Fibroblast of lung (primary cell): ENCODE measurements around the gene ZSWIM6. TPM values are rescaled to one million over a fixed set of nuclear protein-coding genes. Genes with fewer than 3 reads are reported as not detected.

ENCODE experiments used
- DNase-seq, 2 donors: peaks; one replicate each; pipeline versions ENCODE4 v3.0.0 to v3.0.0-alpha.2; 2010; ENCODE audit warnings: low read depth in 2 of 2
- H2AFZ ChIP-seq: 2 replicates; pipeline ENCODE4 v1.5.1; 2012; ENCODE audit warnings: low read length, control low read depth, inconsistent platforms
- H3K27ac ChIP-seq: 2 replicates; pipeline ENCODE4 v1.5.1; 2011; ENCODE audit warnings: low read length, control low read depth; ENCODE audit not compliant: insufficient read depth
- H3K27me3 ChIP-seq: 2 replicates; pipeline ENCODE4 v1.5.1; 2011; ENCODE audit warnings: mild to moderate bottlenecking, low read length; ENCODE audit not compliant: control insufficient read depth, insufficient read depth
- H3K36me3 ChIP-seq: 2 replicates; pipeline ENCODE4 v1.5.1; 2011; ENCODE audit warnings: low read length; ENCODE audit not compliant: control insufficient read depth, insufficient read depth
- H3K4me1 ChIP-seq: 2 replicates; pipeline ENCODE4 v1.5.1; 2011; ENCODE audit warnings: low read length; ENCODE audit not compliant: control insufficient read depth, insufficient read depth; ENCODE audit errors: extremely low read depth
- H3K4me2 ChIP-seq: 2 replicates; pipeline ENCODE4 v1.5.1; 2011; ENCODE audit warnings: low read length, control low read depth; ENCODE audit not compliant: insufficient read depth; ENCODE audit errors: extremely low read depth
- H3K4me3 ChIP-seq, 4 experiments: fragments of 200-600 bp in 1 of 4; sonication (generic) in 1 of 4; replicated peaks in 1 of 4; 2 replicates each; pipeline ENCODE4 v1.5.1; 2011 to 2016; ENCODE audit warnings: low read length in 4 of 4, low read depth in 3 of 4, mild to moderate bottlenecking in 3 of 4, control low read depth in 2 of 4, inconsistent platforms in 1 of 4, mixed read lengths in 1 of 4; ENCODE audit not compliant: insufficient read depth in 1 of 4; ENCODE audit errors: control extremely low read depth in 1 of 4
- H3K79me2 ChIP-seq: 2 replicates; pipeline ENCODE4 v1.5.1; 2012; ENCODE audit warnings: mild to moderate bottlenecking, low read length, inconsistent platforms; ENCODE audit not compliant: control insufficient read depth, insufficient read depth
- H3K9ac ChIP-seq: 2 replicates; pipeline ENCODE4 v1.5.1; 2011; ENCODE audit warnings: mild to moderate bottlenecking, low read length, control low read depth; ENCODE audit not compliant: insufficient read depth
- H3K9me3 ChIP-seq: 2 replicates; pipeline ENCODE4 v1.5.1; 2012; ENCODE audit warnings: low read depth, low read length; ENCODE audit not compliant: control insufficient read depth, insufficient read depth
- H4K20me1 ChIP-seq: 2 replicates; pipeline ENCODE4 v1.5.1; 2011; ENCODE audit warnings: low read length; ENCODE audit not compliant: control insufficient read depth, insufficient read depth; ENCODE audit errors: extremely low read depth
- CTCF ChIP-seq, 2 donors: IDR thresholded peaks in 1 of 2; conservative IDR thresholded peaks in 1 of 2; 1 replicate in 1 of 2; 2 replicates in 1 of 2; pipeline ENCODE4 v1.5.1; 2011 to 2012; ENCODE audit warnings: low read length in 2 of 2, control low read depth in 1 of 2, inconsistent platforms in 1 of 2, low read depth in 1 of 2, mild to moderate bottlenecking in 1 of 2
- EZH2 ChIP-seq: IDR thresholded peaks from 2 replicates; pipeline ENCODE4 v1.5.1; 2012; ENCODE audit warnings: low read length, control low read depth, mild to moderate bottlenecking; ENCODE audit errors: missing control alignments
- polyA plus RNA-seq, 2 donors: library from polyadenylated mRNA; depleted of rRNA in 1 of 2; stranded (reverse) in 1 of 2; unstranded in 1 of 2; fragments of >200 nt; gene quantifications; 2 replicates each; pipeline ENCODE4 v1.2.1, GENCODE V29; 2011 to 2012; ENCODE audit warnings: missing spikeins in 1 of 2
- total RNA-seq: library from RNA; depleted of rRNA; stranded (reverse); fragments of >200 nt; gene quantifications from 2 replicates; pipeline ENCODE4 v1.2.1, GENCODE V29; 2014

ZSWIM6 gene
- total and polyA plus RNA-seq, 2 donors (not counting 1 experiment from before 2014, with no cell fraction given): 23.5 to 26.6 TPM

- Histone ChIP-seq H3K4me1 (no peaks in the 10 kb centered on the region), H3K27me3 (no peaks in the 10 kb centered on the region), H3K9ac (no peak overlapping the region), H3K4me3 (no peak overlapping the region), H3K9me3 (no peaks in the 10 kb centered on the region), H3K79me2 (peaks cover 4% of the 10 kb centered on the region), H3K36me3 (peaks cover 7% of the 10 kb centered on the region), H2AFZ (no peak overlapping the region), H4K20me1 (no peaks in the 10 kb centered on the region), H3K27ac (no peak overlapping the region), H3K4me2 (no peak overlapping the region)
- DNase-seq: no peak
- no peak for TF ChIP-seq CTCF (conservative IDR thresholded peaks at IDR 0.05 in 1 of 2, IDR thresholded peaks at IDR 0.05 in 1 of 2; ENCODE audit: low read depth in 1 of 2, low read length in 2 of 2)
- TF ChIP-seq EZH2: no peak
These were observed 194.1 kb downstream of the ZSWIM6 start for GRCh38 chr5:61526207-61526519.

GRCh38 chr5:61532983-61533382, 200.9 kb downstream of the ZSWIM6 start:
- Histone ChIP-seq H3K27ac (no peak overlapping the region), H3K4me3 (no peak overlapping the region), H3K9ac (no peak overlapping the region), H2AFZ (no peak overlapping the region), H3K27me3 (no peaks in the 10 kb centered on the region), H3K36me3 (peaks cover 5% of the 10 kb centered on the region), H3K79me2 (no peaks in the 10 kb centered on the region), H3K4me2 (no peak overlapping the region), H3K9me3 (no peaks in the 10 kb centered on the region), H4K20me1 (no peaks in the 10 kb centered on the region), H3K4me1 (no peaks in the 10 kb centered on the region)
- TF ChIP-seq CTCF (conservative IDR thresholded peaks at IDR 0.05 in 1 of 2, IDR thresholded peaks at IDR 0.05 in 1 of 2; ENCODE audit: low read depth in 1 of 2, low read length in 2 of 2) (no peak), EZH2 (no peak)
- DNase-seq: no peak

GRCh38 chr5:61534481-61535267, 202.6 kb downstream of the ZSWIM6 start:
- no peaks in the 10 kb centered on the region for H3K9me3 ChIP-seq
- H3K79me2 ChIP-seq: no peaks in the 10 kb centered on the region
- H3K4me2 ChIP-seq: no peak overlapping the region
- H3K9ac ChIP-seq: no peak overlapping the region
- no peak overlapping the region for H3K4me3 ChIP-seq
- no peaks in the 10 kb centered on the region for H3K4me1 ChIP-seq
- no peak for DNase-seq
- no peak overlapping the region for H3K27ac ChIP-seq
- no peaks in the 10 kb centered on the region for H4K20me1 ChIP-seq
- TF ChIP-seq EZH2 (no peak), CTCF (conservative IDR thresholded peaks at IDR 0.05 in 1 of 2, IDR thresholded peaks at IDR 0.05 in 1 of 2; ENCODE audit: low read depth in 1 of 2, low read length in 2 of 2) (no peak)
- H3K27me3 ChIP-seq: no peaks in the 10 kb centered on the region
- H3K36me3 ChIP-seq: peaks cover 7% of the 10 kb centered on the region
- H2AFZ ChIP-seq: no peak overlapping the region
